ENCODE results near the gene LPCAT2. TPM values are rescaled to one million over a fixed set of nuclear protein-coding genes. Genes with fewer than 3 reads are reported as not detected.

The LPCAT2 gene
- total RNA-seq, 4 donors from 2014 or later = 16.9 to 36.9 (median 25.4) TPM

DNA sequence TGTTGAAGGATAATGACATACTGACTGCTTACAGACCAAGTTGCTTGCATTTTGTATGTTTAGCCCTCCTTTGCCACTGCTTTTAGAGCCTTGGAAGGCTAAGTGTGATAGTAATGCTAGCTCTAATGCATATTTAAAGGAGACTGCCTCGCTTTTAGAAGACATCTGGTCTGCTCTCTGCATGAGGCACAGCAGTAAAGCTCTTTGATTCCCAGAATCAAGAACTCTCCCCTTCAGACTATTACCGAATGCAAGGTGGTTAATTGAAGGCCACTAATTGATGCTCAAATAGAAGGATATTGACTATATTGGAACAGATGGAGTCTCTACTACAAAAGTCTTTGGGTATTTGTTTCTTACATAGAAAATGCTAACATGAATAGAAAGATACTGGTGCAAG lies 76.8 kb downstream of the LPCAT2 start:
- TF ChIP-seq, protein P1, sequence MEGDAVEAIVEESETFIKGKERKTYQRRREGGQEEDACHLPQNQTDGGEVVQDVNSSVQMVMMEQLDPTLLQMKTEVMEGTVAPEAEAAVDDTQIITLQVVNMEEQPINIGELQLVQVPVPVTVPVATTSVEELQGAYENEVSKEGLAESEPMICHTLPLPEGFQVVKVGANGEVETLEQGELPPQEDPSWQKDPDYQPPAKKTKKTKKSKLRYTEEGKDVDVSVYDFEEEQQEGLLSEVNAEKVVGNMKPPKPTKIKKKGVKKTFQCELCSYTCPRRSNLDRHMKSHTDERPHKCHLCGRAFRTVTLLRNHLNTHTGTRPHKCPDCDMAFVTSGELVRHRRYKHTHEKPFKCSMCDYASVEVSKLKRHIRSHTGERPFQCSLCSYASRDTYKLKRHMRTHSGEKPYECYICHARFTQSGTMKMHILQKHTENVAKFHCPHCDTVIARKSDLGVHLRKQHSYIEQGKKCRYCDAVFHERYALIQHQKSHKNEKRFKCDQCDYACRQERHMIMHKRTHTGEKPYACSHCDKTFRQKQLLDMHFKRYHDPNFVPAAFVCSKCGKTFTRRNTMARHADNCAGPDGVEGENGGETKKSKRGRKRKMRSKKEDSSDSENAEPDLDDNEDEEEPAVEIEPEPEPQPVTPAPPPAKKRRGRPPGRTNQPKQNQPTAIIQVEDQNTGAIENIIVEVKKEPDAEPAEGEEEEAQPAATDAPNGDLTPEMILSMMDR (IDR thresholded peaks at IDR 0.05) = no peak
- no peak for TF ChIP-seq POLR2A (IDR thresholded peaks at IDR 0.05)
- 83% methylated on average over 2 of the region's 2 CpGs for WGBS, 2 donors
- intact Hi-C loops (cut with DNase I; ENCODE audit: low total_unique reads) = no loop called here
- no peak for DNase-seq (ENCODE audit: low spot score in 2 of 2)
- H3K4me3 ChIP-seq (ENCODE audit: low read depth, poor library complexity, severe bottlenecking) = no peak overlapping the region

DNA sequence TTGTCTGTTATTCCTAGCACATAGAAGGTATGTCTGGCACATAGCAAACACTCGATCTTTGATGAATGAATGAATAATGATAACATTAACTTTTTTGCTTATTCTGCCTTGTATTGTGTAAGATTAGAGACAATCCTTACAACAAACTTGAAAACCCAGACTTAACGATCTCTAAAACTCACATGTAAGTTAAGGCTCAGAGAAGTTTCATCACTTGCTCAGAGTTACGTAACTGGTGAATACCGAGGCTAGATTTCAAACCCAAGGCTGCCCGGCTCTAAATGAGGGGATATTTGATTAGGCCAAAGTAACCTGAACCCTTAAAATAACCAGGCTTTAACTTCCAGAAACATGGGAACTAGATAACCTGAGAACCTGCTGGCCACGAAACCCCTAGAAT lies 79.9 kb downstream of the LPCAT2 start:
- WGBS, 2 donors = 81 to 87% methylated on average over 6 of the region's 6 CpGs
- H3K4me3 ChIP-seq (ENCODE audit: low read depth, poor library complexity, severe bottlenecking) = no peak overlapping the region
- no peak for DNase-seq (ENCODE audit: low spot score in 2 of 2)
- intact Hi-C loops (cut with DNase I; ENCODE audit: low total_unique reads) = no loop called here
- no peak for TF ChIP-seq POLR2A (IDR thresholded peaks at IDR 0.05)
- TF ChIP-seq, protein P1 (IDR thresholded peaks at IDR 0.05) = no peak

DNA sequence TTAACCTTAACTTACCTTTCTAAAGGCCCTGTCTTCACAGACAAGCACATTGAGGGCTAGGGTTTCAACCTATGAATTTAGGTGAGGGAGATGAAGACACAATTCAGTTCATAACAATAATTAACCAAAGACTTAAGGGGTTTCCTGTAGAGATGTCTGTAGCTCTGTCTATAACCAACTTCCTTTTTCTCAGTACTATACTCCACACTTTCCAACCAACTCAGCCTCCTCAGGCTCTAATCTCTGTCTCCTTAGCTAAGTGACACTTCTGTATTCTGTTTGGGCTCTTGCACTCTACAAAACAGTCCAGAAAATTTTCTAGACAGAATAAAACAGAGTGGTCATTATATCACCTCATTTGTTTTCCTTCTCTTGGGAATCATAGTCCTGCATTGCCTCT lies 83.4 kb downstream of the LPCAT2 start:
- no peak overlapping the region for H3K4me3 ChIP-seq (ENCODE audit: low read depth, poor library complexity, severe bottlenecking)
- no peak for DNase-seq (ENCODE audit: low spot score in 2 of 2)
- intact Hi-C loops (cut with DNase I; ENCODE audit: low total_unique reads) = no loop called here
- TF ChIP-seq, protein P1 (IDR thresholded peaks at IDR 0.05) = no peak
- no peak for TF ChIP-seq POLR2A (IDR thresholded peaks at IDR 0.05)

DNA sequence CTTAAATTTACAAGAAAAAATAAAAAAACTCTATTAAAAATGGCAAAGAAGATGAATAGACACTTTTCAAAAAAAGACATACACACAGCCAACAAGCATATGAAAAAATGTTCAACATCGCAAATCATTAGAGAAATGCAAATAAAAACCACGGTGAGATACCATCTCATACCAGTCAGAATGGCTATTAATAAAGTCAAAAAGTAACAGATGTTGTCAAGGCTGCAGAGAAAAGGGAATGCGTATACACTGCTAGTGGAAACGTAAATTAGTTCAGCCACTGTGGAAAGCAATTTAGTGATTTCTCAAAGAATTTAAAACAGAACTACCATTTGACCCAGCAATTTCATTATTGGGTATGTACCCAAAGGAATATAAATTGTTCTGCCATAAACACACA lies 89.1 kb downstream of the LPCAT2 start:
- no peak for TF ChIP-seq POLR2A (IDR thresholded peaks at IDR 0.05)
- TF ChIP-seq, protein P1 (IDR thresholded peaks at IDR 0.05) = no peak
- H3K4me3 ChIP-seq (ENCODE audit: low read depth, poor library complexity, severe bottlenecking) = no peak overlapping the region
- 45 to 47% methylated on average over 4 of the region's 4 CpGs for WGBS, 2 donors
- DNase-seq (ENCODE audit: low spot score in 2 of 2) = no peak
- intact Hi-C loops (cut with DNase I; ENCODE audit: low total_unique reads) = no loop called here

DNA sequence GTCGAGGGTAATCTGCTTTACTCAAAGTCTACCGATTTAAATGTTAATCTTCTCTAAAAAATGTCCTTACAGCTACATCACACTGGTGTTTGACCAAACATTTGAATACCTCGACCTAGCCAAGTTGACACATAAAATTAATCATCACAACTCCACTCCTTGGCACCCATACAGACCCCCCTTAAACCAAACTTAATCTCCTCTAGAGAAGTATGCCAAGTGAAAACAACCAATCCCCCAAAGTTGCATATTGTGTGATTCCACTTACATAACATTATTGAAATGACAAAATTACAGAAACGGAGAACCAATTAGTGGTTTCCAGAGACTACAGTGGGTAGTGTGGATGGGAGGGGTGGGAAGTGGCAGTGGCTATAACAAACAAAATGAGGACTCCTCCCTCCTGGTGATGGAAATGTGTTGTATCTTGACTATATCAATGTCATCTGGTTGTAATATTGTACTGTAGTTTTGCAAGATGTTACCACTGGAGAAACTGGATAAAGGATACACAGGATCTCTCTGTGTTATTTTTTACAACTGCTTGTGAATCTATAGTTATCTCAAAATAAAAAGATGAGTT lies 97.0 kb downstream of the LPCAT2 start:
- TF ChIP-seq POLR2A (IDR thresholded peaks at IDR 0.05) = no peak
- TF ChIP-seq, protein P1 (IDR thresholded peaks at IDR 0.05) = no peak
- intact Hi-C loops (cut with DNase I; ENCODE audit: low total_unique reads) = no loop called here
- WGBS, 2 donors = 45 to 51% methylated on average over 4 of the region's 4 CpGs
- DNase-seq (ENCODE audit: low spot score in 2 of 2) = peak in 1 of 2 donors; percentile 20
- no peak overlapping the region for H3K4me3 ChIP-seq (ENCODE audit: low read depth, poor library complexity, severe bottlenecking)
